K562 (cell line): ENCODE data around the gene ISYNA1. TPM values are rescaled to one million over a fixed set of nuclear protein-coding genes. Genes with fewer than 3 reads are reported as not detected.
A peak's percentile ranks its signal among the peaks of the same experiment; 100 is the strongest.

Experiments
- ARHGAP35 ChIP-seq: fragments of 450-650 bp; IDR thresholded peaks from 2 replicates; pipeline ENCODE4 v1.6.1; 2018; ENCODE audit not compliant: partially characterized antibody
- CREB5 ChIP-seq: fragments of 250-450 bp; sonication (Bioruptor Pico); IDR thresholded peaks from 2 replicates; pipeline ENCODE4 v1.5.0; 2020; ENCODE audit warnings: mild to moderate bottlenecking
- CTCFL ChIP-seq: IDR thresholded peaks from 2 replicates; pipeline ENCODE4 v1.6.1; 2011; ENCODE audit warnings: borderline replicate concordance, low read depth, mild to moderate bottlenecking, moderate library complexity, low read length; ENCODE audit not compliant: insufficient read depth, poor library complexity, severe bottlenecking
- KAT2B ChIP-seq: IDR thresholded peaks from one replicate; pipeline ENCODE4 v1.6.1; 2012; ENCODE audit warnings: low read depth, mild to moderate bottlenecking, control low read depth, inconsistent platforms, low read length, moderate library complexity
- RBFOX2 ChIP-seq: fragments of 200-400 bp; formaldehyde crosslinking; IDR thresholded peaks from 2 replicates; pipeline ENCODE4 v1.6.1; 2017; ENCODE audit warnings: low read depth, mild to moderate bottlenecking, low read length, moderate library complexity
- RBM25 ChIP-seq: fragments of 200-400 bp; formaldehyde crosslinking; IDR thresholded peaks from 2 replicates; pipeline ENCODE4 v1.6.1; 2018; ENCODE audit warnings: low read length, low read depth, moderate library complexity; ENCODE audit not compliant: severe bottlenecking
- SAP30 ChIP-seq: fragments of 200-600 bp; sonication (generic); IDR thresholded peaks from 2 replicates; pipeline ENCODE4 v1.6.1; 2012; ENCODE audit warnings: borderline replicate concordance, low read depth, mild to moderate bottlenecking, moderate library complexity, low read length, control low read depth, inconsistent platforms; ENCODE audit not compliant: insufficient read depth, poor library complexity, severe bottlenecking
- SIX5 ChIP-seq, 2 experiments: IDR thresholded peaks; 2 replicates each; pipeline ENCODE4 v1.6.1; 2011; ENCODE audit warnings: low read length in 2 of 2, borderline replicate concordance in 1 of 2, low read depth in 1 of 2, mild to moderate bottlenecking in 1 of 2, moderate library complexity in 1 of 2; ENCODE audit not compliant: insufficient read depth in 1 of 2
- U2AF2 ChIP-seq: fragments of 200-400 bp; formaldehyde crosslinking; optimal IDR thresholded peaks from 2 replicates; pipeline ENCODE3; 2017; ENCODE audit warnings: low read depth, mild to moderate bottlenecking, low read length
- ZNF143 ChIP-seq: sonication (generic); formaldehyde crosslinking; IDR thresholded peaks from 2 replicates; pipeline ENCODE4 v1.9.0; 2022; ENCODE audit warnings: mild to moderate bottlenecking, missing genetic modification reagents
- polyA plus RNA-seq, 8 experiments: library from polyadenylated mRNA; depleted of rRNA in 4 of 8; stranded (reverse) in 5 of 8; unstranded in 3 of 8; fragments of >200 nt; fragmentation: Nextera tagmentation in 2 of 8; fragmentation: Illumina TruSeq in 1 of 8; extraction: Ambion mirVana in 2 of 8; extraction: Trizol in 1 of 8; gene quantifications; 2 replicates each; pipeline versions ENCODE4 v1.2.1 to v1.2.3, GENCODE V29; 2011 to 2014; ENCODE audit warnings: inconsistent platforms in 1 of 8, missing spikeins in 1 of 8
- total RNA-seq, 7 experiments: library from RNA; depleted of rRNA in 6 of 7; stranded (reverse); fragments of >200 nt in 6 of 7; fragmentation: Illumina TruSeq in 2 of 7; extraction: Trizol in 2 of 7; gene quantifications; 2 replicates each; pipeline versions ENCODE4 v1.2.1 to v1.2.3, GENCODE V29; 2011 to 2021; ENCODE audit warnings: low replicate concordance in 1 of 7
- TF ChIP-seq, protein P1 (sequence below): IDR thresholded peaks from 2 replicates; pipeline ENCODE4 v1.6.1; 2012; ENCODE audit warnings: low read depth, low read length, improper control_type of control experiment, borderline replicate concordance
- TF ChIP-seq, protein P2 (sequence below), 2 experiments: IDR thresholded peaks; 2 replicates each; pipeline ENCODE4 v1.6.1; 2011; ENCODE audit warnings: borderline replicate concordance in 1 of 2, control low read depth in 1 of 2, low read depth in 1 of 2, low read length in 1 of 2, mild to moderate bottlenecking in 1 of 2, mixed read lengths in 1 of 2, moderate library complexity in 1 of 2; ENCODE audit not compliant: insufficient read depth in 1 of 2, insufficient read length in 1 of 2, poor library complexity in 1 of 2, severe bottlenecking in 1 of 2; ENCODE audit errors: extremely low read depth in 1 of 2

Gene ISYNA1
- total and polyA plus RNA-seq, 9 of the 15 experiments (the other 6 are each of a cell fraction or from before 2014, with no cell fraction given): 21.8 to 460 (median 93.2) TPM

GRCh38 chr19:18450931-18451836 lies 13.3 kb upstream of the ISYNA1 start (continued):
- TF ChIP-seq, protein P1, sequence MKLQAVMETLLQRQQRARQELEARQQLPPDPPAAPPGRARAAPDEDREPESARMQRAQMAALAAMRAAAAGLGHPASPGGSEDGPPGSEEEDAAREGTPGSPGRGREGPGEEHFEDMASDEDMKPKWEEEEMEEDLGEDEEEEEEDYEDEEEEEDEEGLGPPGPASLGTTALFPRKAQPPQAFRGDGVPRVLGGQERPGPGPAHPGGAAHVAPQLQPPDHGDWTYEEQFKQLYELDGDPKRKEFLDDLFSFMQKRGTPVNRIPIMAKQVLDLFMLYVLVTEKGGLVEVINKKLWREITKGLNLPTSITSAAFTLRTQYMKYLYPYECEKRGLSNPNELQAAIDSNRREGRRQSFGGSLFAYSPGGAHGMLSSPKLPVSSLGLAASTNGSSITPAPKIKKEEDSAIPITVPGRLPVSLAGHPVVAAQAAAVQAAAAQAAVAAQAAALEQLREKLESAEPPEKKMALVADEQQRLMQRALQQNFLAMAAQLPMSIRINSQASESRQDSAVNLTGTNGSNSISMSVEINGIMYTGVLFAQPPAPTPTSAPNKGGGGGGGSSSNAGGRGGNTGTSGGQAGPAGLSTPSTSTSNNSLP: no peak
- TF ChIP-seq ARHGAP35 (no peak), SIX5 (IDR thresholded peaks at IDR 0.05; ENCODE audit: borderline replicate concordance in 1 of 2, insufficient read depth in 1 of 2, low read depth in 1 of 2, low read length in 2 of 2) (no peak), KAT2B (no peak), CTCFL (peak; percentile 97), RBM25 (no peak), U2AF2 (no peak), ZNF143 (CRISPR knock-in tag) (no peak; the same call in 1 of the 2 replicates), CREB5 (no peak), RBFOX2 (0 out of 2 replicates have a peak, but pooled peaks have one; percentile 9), SAP30 (no peak)
- TF ChIP-seq, protein P2, sequence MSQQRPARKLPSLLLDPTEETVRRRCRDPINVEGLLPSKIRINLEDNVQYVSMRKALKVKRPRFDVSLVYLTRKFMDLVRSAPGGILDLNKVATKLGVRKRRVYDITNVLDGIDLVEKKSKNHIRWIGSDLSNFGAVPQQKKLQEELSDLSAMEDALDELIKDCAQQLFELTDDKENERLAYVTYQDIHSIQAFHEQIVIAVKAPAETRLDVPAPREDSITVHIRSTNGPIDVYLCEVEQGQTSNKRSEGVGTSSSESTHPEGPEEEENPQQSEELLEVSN (IDR thresholded peaks at IDR 0.05; ENCODE audit: borderline replicate concordance in 1 of 2, extremely low read depth in 1 of 2, insufficient read depth in 1 of 2, insufficient read length in 1 of 2, low read depth in 1 of 2, low read length in 1 of 2, poor library complexity in 1 of 2, severe bottlenecking in 1 of 2): no peak
